IMR-90 (cell line): ENCODE data around the gene PVALEF. TPM values are rescaled to one million over a fixed set of nuclear protein-coding genes. Genes with fewer than 3 reads are reported as not detected.

Experiments
- ATAC-seq: fragments of 200-7000 bp; cut with Tn5 transposase; 2 replicates; pipeline ENCODE4 v1.9.1; 2020; ENCODE audit warnings: low read depth, mild to moderate bottlenecking, moderate library complexity
- BruUV-seq: library from RNA; stranded (reverse); fragments of 400-500 nt; replicated peaks from 2 replicates; lab custom pipeline; 2021; lab: Mats Ljungman, UMichigan
- CTCF ChIA-PET: fragments of 300-600 bp; formaldehyde crosslinking; extraction: SDS; loops from one replicate; lab custom pipeline; 2021; ENCODE audit warnings: antibody characterized with exemption; lab: Yijun Ruan, JAX
- POLR2A ChIA-PET: fragments of 300-600 bp; sonication (Branson Sonifier 250); formaldehyde crosslinking; loops from one replicate; lab custom pipeline; 2022; ENCODE audit warnings: antibody characterized with exemption; ENCODE audit not compliant: unreplicated experiment; lab: Charles Lee
- DNase-seq: peaks from one replicate; pipeline ENCODE4 v3.0.0; 2013
- H2AFZ ChIP-seq: replicated peaks from 2 replicates; pipeline ENCODE3; 2013; ENCODE audit warnings: low read length, mild to moderate bottlenecking; ENCODE audit not compliant: poor library complexity
- H2AK5ac ChIP-seq: 2 replicates; pipeline ENCODE4 v1.6.1; 2013; ENCODE audit warnings: low read depth, low read length, inconsistent platforms
- H2AK9ac ChIP-seq: replicated peaks from 2 replicates; pipeline ENCODE3; 2013; ENCODE audit warnings: mild to moderate bottlenecking, low read depth, low read length, moderate library complexity; ENCODE audit not compliant: poor library complexity
- H2BK120ac ChIP-seq: 2 replicates; pipeline ENCODE4 v1.6.1; 2013; ENCODE audit warnings: low read depth, low read length, inconsistent platforms
- H2BK15ac ChIP-seq: 3 replicates; pipeline ENCODE4 v1.6.1; 2013; ENCODE audit warnings: low read depth, low read length, inconsistent platforms
- H2BK20ac ChIP-seq: 2 replicates; pipeline ENCODE4 v1.6.1; 2013; ENCODE audit warnings: low read depth, mild to moderate bottlenecking, inconsistent platforms, low read length, moderate library complexity
- H2BK5ac ChIP-seq: 2 replicates; pipeline ENCODE4 v1.6.1; 2013; ENCODE audit warnings: mild to moderate bottlenecking, low read depth, low read length, inconsistent platforms; ENCODE audit not compliant: poor library complexity, severe bottlenecking
- H3K14ac ChIP-seq: replicated peaks from 2 replicates; pipeline ENCODE4 v1.6.1; 2013; ENCODE audit warnings: low read depth, low read length, inconsistent platforms
- H3K18ac ChIP-seq: 2 replicates; pipeline ENCODE4 v1.6.1; 2013; ENCODE audit warnings: low read depth, low read length, control low read depth
- H3K23ac ChIP-seq: 2 replicates; pipeline ENCODE4 v1.6.1; 2013; ENCODE audit warnings: low read depth, low read length, inconsistent platforms
- H3K27ac ChIP-seq: 2 replicates; pipeline ENCODE4 v1.5.1; 2013; ENCODE audit warnings: mild to moderate bottlenecking, control low read depth, low read length; ENCODE audit not compliant: insufficient read depth
- H3K27me3 ChIP-seq: 2 replicates; pipeline ENCODE4 v1.6.1; 2013; ENCODE audit warnings: low read length; ENCODE audit not compliant: control insufficient read depth, insufficient read depth
- H3K36me3 ChIP-seq: 2 replicates; pipeline ENCODE4 v1.6.1; 2013; ENCODE audit warnings: low read length, mixed read lengths; ENCODE audit not compliant: control insufficient read depth, insufficient read depth
- H3K4ac ChIP-seq: 2 replicates; pipeline ENCODE4 v1.6.1; 2013; ENCODE audit warnings: low read depth, low read length, inconsistent platforms
- H3K4me1 ChIP-seq: 2 replicates; pipeline ENCODE4 v1.6.1; 2013; ENCODE audit warnings: low read length, mixed read lengths; ENCODE audit not compliant: control insufficient read depth, insufficient read depth
- H3K4me2 ChIP-seq: 2 replicates; pipeline ENCODE4 v1.6.1; 2013; ENCODE audit warnings: low read depth, mild to moderate bottlenecking, control low read depth, low read length, moderate library complexity
- H3K4me3 ChIP-seq: 2 replicates; pipeline ENCODE4 v1.5.1; 2013; ENCODE audit warnings: low read depth, mild to moderate bottlenecking, control low read depth, low read length, moderate library complexity; ENCODE audit not compliant: insufficient read depth
- H3K56ac ChIP-seq: 2 replicates; pipeline ENCODE4 v1.6.1; 2013; ENCODE audit warnings: low read length, inconsistent platforms; ENCODE audit not compliant: insufficient read depth; ENCODE audit errors: extremely low read depth
- H3K79me1 ChIP-seq, 2 experiments: 2 replicates each; pipeline ENCODE4 v1.6.1; 2013; ENCODE audit warnings: low read length in 2 of 2, inconsistent platforms in 1 of 2, low read depth in 1 of 2
- H3K9ac ChIP-seq: 2 replicates; pipeline ENCODE4 v1.6.1; 2013; ENCODE audit warnings: low read depth, low read length, control low read depth
- H3K9me1 ChIP-seq: 2 replicates; pipeline ENCODE4 v1.6.1; 2013; ENCODE audit warnings: low read length, inconsistent platforms; ENCODE audit not compliant: insufficient read depth
- H3K9me3 ChIP-seq: 2 replicates; pipeline ENCODE4 v1.6.1; 2013; ENCODE audit warnings: low read length; ENCODE audit not compliant: control insufficient read depth, insufficient read depth
- H4K20me1 ChIP-seq: 2 replicates; pipeline ENCODE4 v1.6.1; 2013; ENCODE audit warnings: low read length, inconsistent platforms; ENCODE audit not compliant: insufficient read depth
- H4K5ac ChIP-seq: 2 replicates; pipeline ENCODE4 v1.6.1; 2013; ENCODE audit warnings: mild to moderate bottlenecking, low read depth, low read length, control low read depth
- H4K8ac ChIP-seq, 2 experiments: 2 replicates each; pipeline ENCODE4 v1.6.1; 2013; ENCODE audit warnings: low read depth in 2 of 2, low read length in 2 of 2, control low read depth in 1 of 2, inconsistent platforms in 1 of 2
- H4K91ac ChIP-seq: 2 replicates; pipeline ENCODE4 v1.6.1; 2013; ENCODE audit warnings: low read depth, low read length, inconsistent platforms; ENCODE audit not compliant: insufficient read depth
- CEBPB ChIP-seq: IDR thresholded peaks from 2 replicates; pipeline ENCODE4 v1.6.1; 2012; ENCODE audit warnings: low read depth, low read length, improper control_type of control experiment
- CHD1 ChIP-seq: IDR thresholded peaks from 2 replicates; pipeline ENCODE4 v1.6.1; 2012; ENCODE audit warnings: low read depth, low read length, improper control_type of control experiment
- CTCF ChIP-seq: conservative IDR thresholded peaks from 2 replicates; pipeline ENCODE4 v1.5.1; 2012; ENCODE audit warnings: mild to moderate bottlenecking, low read depth, low read length, improper control_type of control experiment
- FOS ChIP-seq: fragments of 150-350 bp; IDR thresholded peaks from 2 replicates; pipeline ENCODE4 v1.6.1; 2016; ENCODE audit warnings: low read depth, low read length
- MAFK ChIP-seq: IDR thresholded peaks from 2 replicates; pipeline ENCODE4 v1.6.1; 2012; ENCODE audit warnings: low read depth, low read length, improper control_type of control experiment
- MAZ ChIP-seq: IDR thresholded peaks from 2 replicates; pipeline ENCODE4 v1.6.1; 2012; ENCODE audit warnings: low read depth, mild to moderate bottlenecking, low read length, improper control_type of control experiment, moderate library complexity, borderline replicate concordance
- NFE2L2 ChIP-seq: fragments of 150-350 bp; IDR thresholded peaks from 2 replicates; pipeline ENCODE4 v1.6.1; 2016; ENCODE audit warnings: low read depth, mild to moderate bottlenecking, low read length
- POLR2A ChIP-seq: IDR thresholded peaks from 2 replicates; pipeline ENCODE4 v1.6.1; 2012; ENCODE audit warnings: mild to moderate bottlenecking, low read depth, low read length
- RAD21 ChIP-seq: IDR thresholded peaks from 2 replicates; pipeline ENCODE4 v1.6.1; 2012; ENCODE audit warnings: low read length, improper control_type of control experiment
- RCOR1 ChIP-seq: IDR thresholded peaks from 2 replicates; pipeline ENCODE4 v1.6.1; 2012; ENCODE audit warnings: mild to moderate bottlenecking, low read length, improper control_type of control experiment; ENCODE audit not compliant: insufficient replicate concordance
- RFX5 ChIP-seq: IDR thresholded peaks from 2 replicates; pipeline ENCODE4 v1.8.0; 2012; ENCODE audit warnings: low read depth, mild to moderate bottlenecking, low read length, moderate library complexity
- SMC3 ChIP-seq: fragments of 150-350 bp; IDR thresholded peaks from 2 replicates; pipeline ENCODE4 v1.6.1; 2016; ENCODE audit warnings: low read depth, mild to moderate bottlenecking, antibody characterized with exemption, low read length, moderate library complexity
- USF2 ChIP-seq: fragments of 150-350 bp; IDR thresholded peaks from 2 replicates; pipeline ENCODE4 v1.6.1; 2017; ENCODE audit warnings: mild to moderate bottlenecking, antibody characterized with exemption, low read length, low read depth
- WGBS, 2 experiments: methylation state at CpG; one replicate each; pipeline versions ENCODE4 v1.1.5 to v1.1.7; 2013; ENCODE audit warnings: missing lambda C conversion rate in 2 of 2; ENCODE audit not compliant: insufficient read length in 1 of 2; ENCODE audit errors: extremely low coverage in 2 of 2; 5-methylcytosine and 5-hydroxymethylcytosine counted together
- dilution Hi-C: fragments of 300-500 bp; cut with HindIII; formaldehyde crosslinking; loops from one replicate; pipeline ENCODE4 v1.14.3; 2018; ENCODE audit warnings: low sequenced_read_pairs; ENCODE audit not compliant: unreplicated experiment
- in situ Hi-C: fragments of 300-500 bp; cut with MboI; formaldehyde crosslinking; loops from 3 replicates; pipeline ENCODE4 v1.14.3; 2019; ENCODE audit warnings: low sequenced_read_pairs, inconsistent platforms, mixed read lengths
- intact Hi-C: fragments of 100-400 bp; cut with micrococcal nuclease; formaldehyde crosslinking; loops from 2 replicates; pipeline ENCODE4 v1.10.0; 2022
- polyA plus RNA-seq, 3 experiments: library from polyadenylated mRNA; depleted of rRNA; stranded (reverse); fragments of >200 nt; gene quantifications; 2 replicates each; pipeline ENCODE4 v1.2.3, GENCODE V29; 2012; ENCODE audit warnings: low replicate concordance in 1 of 3
- total RNA-seq: library from RNA; depleted of rRNA; stranded (reverse); fragments of >200 nt; gene quantifications from 2 replicates; pipeline ENCODE4 v1.2.3, GENCODE V29; 2012

PVALEF gene
- total and polyA plus RNA-seq, 2 of the 4 experiments (the other 2 are of a cell fraction) = not detected

DNA sequence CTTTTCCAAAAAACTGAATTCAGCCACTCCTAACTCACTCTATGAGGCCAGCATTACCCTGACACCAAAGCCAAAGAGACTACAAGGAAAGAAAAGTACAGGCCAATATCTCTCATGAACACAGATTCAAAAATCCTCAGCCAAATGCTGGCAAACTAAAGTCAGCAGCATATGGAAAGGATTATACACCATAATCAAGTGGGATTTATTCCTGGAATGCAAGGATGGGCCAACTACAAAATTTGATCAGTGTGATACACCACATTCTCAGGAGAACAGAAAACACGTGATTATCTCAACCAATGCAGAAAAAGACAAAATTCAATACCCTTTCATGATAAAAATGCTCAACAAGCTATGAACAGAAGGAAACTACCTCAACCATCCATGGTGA is 8.5 kb downstream of the PVALEF start:
- TF ChIP-seq FOS = no peak
- TF ChIP-seq POLR2A = no peak
- no peak for TF ChIP-seq NFE2L2
- TF ChIP-seq CEBPB = no peak
- TF ChIP-seq SMC3 = no peak
- TF ChIP-seq RAD21 = no peak
- no peak for TF ChIP-seq MAFK
- TF ChIP-seq MAZ = no peak
- no peak for TF ChIP-seq RFX5
- TF ChIP-seq USF2 = no peak
- TF ChIP-seq RCOR1 = no peak
- no peak for TF ChIP-seq CTCF
- no peak for TF ChIP-seq CHD1
- WGBS, 2 experiments = 67% methylated on average over 1 of the region's 1 CpG; no CpG with 5 or more reads in 1 of the 2 experiments
- H3K4me1 ChIP-seq = 0 out of 2 replicates have a peak, but pooled peaks cover 2% of the 10 kb centered on the region
- no peak overlapping the region for H3K18ac ChIP-seq
- no peaks in the 10 kb centered on the region for H3K79me1 ChIP-seq
- H3K27ac ChIP-seq = no peak overlapping the region
- no peak overlapping the region for H2BK120ac ChIP-seq
- dilution Hi-C loops (no loop called here), in situ Hi-C loops (no loop called here), intact Hi-C loops (no loop called here)
- H2AK9ac ChIP-seq = no peak overlapping the region
- H4K20me1 ChIP-seq = 0 out of 2 replicates have a peak, but pooled peaks cover 3% of the 10 kb centered on the region
- H3K14ac ChIP-seq = no peak overlapping the region
- DNase-seq (no peak), ATAC-seq (no peak)
- H2BK5ac ChIP-seq = no peak overlapping the region
- no peak overlapping the region for H4K5ac ChIP-seq
- no peaks in the 10 kb centered on the region for H3K9me1 ChIP-seq
- H2BK20ac ChIP-seq = no peak overlapping the region
- ChIA-PET CTCF (no interaction called here), POLR2A (no interaction called here)
- H3K23ac ChIP-seq = no peak overlapping the region
- no peak overlapping the region for H3K9ac ChIP-seq
- no peaks in the 10 kb centered on the region for H3K9me3 ChIP-seq
- no peak overlapping the region for H3K56ac ChIP-seq
- H2AFZ ChIP-seq = no peak overlapping the region
- H3K27me3 ChIP-seq = no peaks in the 10 kb centered on the region
- no peak overlapping the region for H3K4ac ChIP-seq
- H4K91ac ChIP-seq = no peak overlapping the region
- H3K4me3 ChIP-seq = no peak overlapping the region
- BruUV-seq = no TSS peak
- H3K36me3 ChIP-seq = no peaks in the 10 kb centered on the region
- no peak overlapping the region for H2AK5ac ChIP-seq
- H2BK15ac ChIP-seq = no peak overlapping the region
- H3K4me2 ChIP-seq = no peak overlapping the region
- no peak overlapping the region for H4K8ac ChIP-seq
